GM18517 (cell line): ENCODE data around the gene SPATA31D4.

ENCODE experiments used
- ATAC-seq: cut with Tn5 transposase; IDR thresholded peaks from one replicate; pipeline ENCODE4 v1.9.1; 2021; ENCODE audit warnings: mild to moderate bottlenecking, moderate library complexity; ENCODE audit not compliant: unreplicated experiment

SPATA31D4 gene

DNA sequence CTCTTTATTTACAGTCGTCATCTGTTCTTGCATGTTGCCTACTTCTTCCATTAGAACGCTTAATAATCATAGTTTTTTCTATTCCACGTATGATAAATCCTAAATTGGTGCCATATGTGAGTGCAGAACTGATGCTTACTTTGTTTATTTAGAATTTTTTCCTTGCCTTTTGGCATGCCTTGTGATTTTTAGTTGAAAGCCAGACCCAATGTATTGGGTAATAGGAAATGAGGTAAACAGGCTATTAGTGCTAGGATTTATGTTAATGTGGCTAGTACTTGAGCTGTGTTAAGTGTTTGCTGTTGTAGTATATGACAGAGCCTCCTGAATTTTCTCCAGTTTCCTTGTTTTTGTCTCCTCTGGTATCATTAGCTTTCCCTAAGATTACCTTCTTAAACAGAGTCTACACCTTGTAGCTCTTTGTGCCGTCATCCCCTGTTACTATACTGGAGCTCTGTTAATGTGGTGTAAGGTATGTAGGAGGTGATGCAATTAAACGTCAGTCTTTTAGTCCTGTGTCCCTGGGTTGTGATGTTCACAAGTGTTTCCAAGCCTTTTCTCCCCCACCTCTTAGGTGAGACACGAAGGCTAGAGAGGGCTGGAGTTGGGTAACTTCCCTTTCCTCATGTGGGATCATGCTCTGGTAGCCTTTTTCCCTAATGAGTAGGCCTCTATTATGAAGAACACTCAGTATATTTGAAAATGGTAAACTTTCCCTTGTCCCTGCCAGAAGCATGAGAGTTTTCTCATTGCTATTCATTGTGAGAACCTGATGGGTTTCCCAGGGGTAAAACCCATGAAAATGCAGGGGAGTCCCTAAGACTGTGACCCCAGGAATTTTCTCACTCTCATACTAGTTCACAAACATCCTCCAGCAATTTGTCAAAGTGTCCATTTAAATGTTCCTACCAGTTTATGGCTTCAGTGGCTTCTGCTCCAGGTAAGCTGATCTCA is 36.3 kb downstream of the SPATA31D4 start:
- no peak for ATAC-seq

DNA sequence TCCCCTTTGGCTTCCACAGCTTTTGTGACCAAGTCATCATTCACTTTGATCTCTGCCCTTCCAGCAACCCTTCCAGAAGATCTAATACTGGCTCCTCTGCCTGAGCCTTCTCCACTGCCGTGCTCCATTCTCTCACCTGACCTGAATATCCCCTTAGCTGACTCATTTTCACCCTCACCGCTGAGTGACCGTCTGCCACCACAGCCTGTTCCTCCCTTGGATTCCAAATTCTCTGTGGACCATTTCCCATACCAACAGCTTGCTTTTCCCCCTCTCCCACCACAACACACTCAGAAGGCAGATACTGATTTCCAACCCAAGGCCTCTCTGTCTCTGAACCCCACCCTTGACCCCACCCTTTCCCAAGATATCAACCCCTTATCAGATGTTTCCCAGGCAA is 39.8 kb downstream of the SPATA31D4 start:
- ATAC-seq, result no peak

DNA sequence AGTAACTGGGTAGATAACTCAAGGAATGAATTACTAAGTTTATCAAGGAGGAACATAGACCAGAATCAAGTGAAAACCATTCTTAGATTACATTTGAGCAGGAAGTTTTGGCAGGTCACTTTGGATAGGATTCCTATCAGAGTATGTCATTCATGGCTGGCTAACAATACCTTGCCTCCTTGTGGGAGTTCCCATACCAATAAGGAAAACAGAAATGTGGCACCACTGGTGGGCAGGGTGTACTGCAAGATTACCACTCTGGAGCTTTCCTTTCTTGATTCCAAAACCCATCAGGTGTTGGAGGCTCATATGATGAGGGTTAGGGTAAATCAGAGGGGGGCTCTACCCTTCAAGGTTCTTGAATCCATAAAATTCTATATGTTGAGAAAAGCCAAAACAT is 41.7 kb downstream of the SPATA31D4 start:
- ATAC-seq, result no peak

DNA sequence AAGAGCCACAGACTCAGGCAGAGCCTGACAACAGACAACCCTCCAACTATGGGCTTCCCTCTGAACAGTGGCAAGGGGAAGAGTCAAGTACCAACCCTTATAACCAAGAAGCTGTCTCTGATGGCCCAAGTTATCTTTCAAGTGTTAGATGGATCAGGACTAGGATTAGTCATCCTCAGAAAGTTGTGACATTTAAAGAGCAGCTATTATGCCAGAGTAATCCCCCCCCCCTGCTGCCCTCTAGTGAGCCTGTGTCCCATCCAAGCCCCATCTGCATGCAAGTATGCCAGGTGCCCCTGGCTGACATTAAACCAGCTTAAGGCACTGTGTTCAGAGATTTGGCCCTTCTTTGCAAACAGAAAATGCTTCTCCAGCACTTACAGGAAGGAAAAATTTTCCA is 43.5 kb downstream of the SPATA31D4 start:
- ATAC-seq, result no peak

DNA sequence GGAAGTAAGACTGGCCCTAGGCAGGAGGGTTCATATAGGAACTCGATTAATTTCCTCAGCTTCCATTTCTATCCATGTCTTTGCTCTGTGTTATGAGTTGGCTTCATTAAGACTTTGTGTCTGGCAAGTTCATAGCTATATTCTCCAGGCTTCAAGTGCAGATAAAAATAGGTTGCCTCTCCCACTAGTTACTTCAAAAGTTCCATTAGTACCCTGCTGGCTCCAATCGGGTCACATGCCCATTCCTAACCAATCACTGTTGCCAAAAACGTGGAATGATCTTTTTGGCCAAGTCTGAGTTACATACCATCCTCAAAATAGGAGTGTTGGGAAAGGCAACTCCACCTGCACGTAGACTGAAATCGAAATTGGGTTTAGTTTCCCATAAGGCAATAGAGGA is 46.5 kb downstream of the SPATA31D4 start:
- no peak for ATAC-seq

DNA sequence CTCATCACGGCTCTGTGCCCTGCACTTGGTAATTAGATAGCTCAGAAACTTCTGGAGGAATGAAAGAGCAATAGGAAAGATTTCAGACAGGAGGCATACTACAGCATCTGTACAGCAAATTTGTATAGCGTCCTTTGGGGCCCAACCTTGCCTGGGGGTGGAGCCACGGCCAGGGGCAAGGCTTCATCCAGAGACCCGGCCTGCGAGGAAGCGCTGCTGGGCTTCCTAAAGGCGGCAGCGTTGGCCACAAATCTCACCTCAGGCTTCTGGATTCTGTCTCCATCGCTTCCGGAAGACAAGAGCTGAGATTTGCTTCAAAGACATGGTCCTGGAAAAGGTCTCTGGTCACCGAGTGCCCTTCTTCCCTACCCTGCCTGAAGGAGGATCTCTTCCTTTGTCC is 48.1 kb downstream of the SPATA31D4 start:
- no peak for ATAC-seq

DNA sequence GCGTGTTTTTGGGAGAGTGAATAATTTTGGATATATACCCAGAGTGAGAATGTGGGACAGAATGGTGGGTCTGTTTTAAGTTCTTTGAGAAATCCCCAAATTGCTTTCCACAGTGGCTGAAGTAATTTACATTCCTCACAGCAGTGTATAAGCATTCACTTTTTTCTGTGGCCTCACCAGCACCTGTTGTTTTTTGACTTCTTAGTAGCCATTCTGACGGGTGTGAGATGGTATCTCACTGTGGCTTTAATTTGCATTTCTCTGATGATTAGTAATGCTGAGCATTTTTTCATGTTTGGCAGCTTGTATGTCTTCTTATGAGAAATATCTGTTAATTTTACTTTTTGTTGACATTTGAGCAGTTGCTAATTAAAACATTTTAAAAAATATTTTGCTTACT is 51.0 kb downstream of the SPATA31D4 start:
- peak; percentile 65 for ATAC-seq

DNA sequence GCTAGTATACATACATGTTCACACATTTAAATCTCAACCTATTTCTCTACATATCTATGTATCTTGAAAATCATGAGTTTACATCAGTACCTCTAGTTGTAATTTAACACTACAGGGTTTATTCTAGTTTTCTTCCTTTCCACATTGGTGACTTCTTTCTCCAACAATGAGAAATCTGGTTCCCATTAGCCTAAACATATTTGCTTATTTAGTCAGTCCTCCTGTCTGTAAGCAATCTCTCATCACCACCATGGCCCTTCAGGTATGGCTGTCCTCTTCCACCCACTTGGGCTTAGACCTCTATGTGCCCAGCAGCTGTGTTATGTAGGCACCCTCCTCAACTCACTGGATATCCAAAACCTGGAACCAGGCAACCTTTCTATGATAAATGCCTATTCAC is 52.3 kb downstream of the SPATA31D4 start:
- ATAC-seq, result no peak

DNA sequence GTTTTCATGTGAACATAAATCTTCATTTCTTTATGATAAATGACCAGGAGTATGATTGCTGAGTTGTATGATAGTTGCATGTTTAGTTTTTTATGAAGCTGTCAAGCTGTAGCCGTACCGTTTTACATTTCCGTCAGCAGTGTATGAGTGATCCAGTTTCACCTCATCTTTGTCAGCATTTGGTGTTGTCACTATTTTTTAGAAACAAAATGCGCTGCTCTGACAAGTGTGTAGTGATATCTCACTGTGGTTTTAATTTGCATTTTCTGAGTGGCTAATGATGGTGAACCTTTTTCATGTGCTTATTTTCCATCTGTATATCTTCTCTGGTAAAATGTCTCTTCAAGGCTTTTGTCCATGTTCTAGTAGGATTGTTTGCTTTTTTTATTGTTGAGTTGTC is 53.7 kb downstream of the SPATA31D4 start:
- ATAC-seq, result no peak
